GM23338 (cell line): ENCODE measurements around the gene TIMM10. TPM values are rescaled to one million over a fixed set of nuclear protein-coding genes. Genes with fewer than 3 reads are reported as not detected.

Experiments
- ATAC-seq: fragments of 200-7000 bp; cut with Tn5 transposase; 3 replicates; pipeline ENCODE4 v1.9.1; 2020
- DNase-seq: peaks from one replicate; pipeline ENCODE4 v3.0.0-alpha.2; 2015; ENCODE audit warnings: low spot score
- H2AFZ ChIP-seq: fragments of 200-600 bp; sonication (generic); 2 replicates; pipeline ENCODE4 v1.8.0; 2016; ENCODE audit warnings: antibody characterized with exemption, mild to moderate bottlenecking, moderate library complexity
- H3F3A ChIP-seq: fragments of 200-600 bp; sonication (generic); replicated peaks from 2 replicates; pipeline ENCODE4 v1.8.0; 2017; ENCODE audit warnings: antibody characterized with exemption, mixed run types, low read depth
- H3K27ac ChIP-seq: fragments of 200-600 bp; sonication (generic); 2 replicates; pipeline ENCODE4 v1.6.1; 2016; ENCODE audit warnings: low read depth
- H3K27me3 ChIP-seq: fragments of 200-600 bp; sonication (generic); 2 replicates; pipeline ENCODE4 v1.8.0; 2016; ENCODE audit warnings: mild to moderate bottlenecking, mixed run types, moderate library complexity; ENCODE audit not compliant: insufficient read depth
- H3K36me3 ChIP-seq: fragments of 200-600 bp; sonication (generic); 2 replicates; pipeline ENCODE4 v1.8.0; 2016; ENCODE audit warnings: mild to moderate bottlenecking; ENCODE audit not compliant: insufficient read depth
- H3K4me1 ChIP-seq: fragments of 200-600 bp; sonication (generic); 2 replicates; pipeline ENCODE4 v1.8.0; 2016; ENCODE audit warnings: mild to moderate bottlenecking, moderate library complexity; ENCODE audit not compliant: insufficient read depth
- H3K4me2 ChIP-seq: fragments of 200-600 bp; sonication (generic); 2 replicates; pipeline ENCODE4 v1.7.1; 2017; ENCODE audit warnings: mixed run types
- H3K4me3 ChIP-seq: fragments of 200-600 bp; sonication (generic); 2 replicates; pipeline ENCODE4 v1.6.1; 2016; ENCODE audit warnings: mixed run types
- H3K79me2 ChIP-seq: fragments of 200-600 bp; sonication (generic); replicated peaks from 2 replicates; pipeline ENCODE4 v1.8.0; 2017; ENCODE audit warnings: mild to moderate bottlenecking; ENCODE audit not compliant: insufficient read depth
- H3K9me2 ChIP-seq: fragments of 200-600 bp; sonication (generic); 2 replicates; pipeline ENCODE4 v1.8.0; 2017; ENCODE audit not compliant: insufficient read depth
- H4K20me1 ChIP-seq: fragments of 200-600 bp; sonication (generic); replicated peaks from 2 replicates; pipeline ENCODE4 v1.8.0; 2017; ENCODE audit warnings: mild to moderate bottlenecking; ENCODE audit not compliant: insufficient read depth
- H3K27ac Mint-ChIP-seq: 2 replicates; pipeline ENCODE4 v1.8.0; 2020; ENCODE audit warnings: inconsistent platforms, mild to moderate bottlenecking, moderate library complexity, mixed read lengths
- H3K27me3 Mint-ChIP-seq: 3 replicates; pipeline ENCODE4 v1.8.0; 2022; ENCODE audit warnings: low read depth, mild to moderate bottlenecking, moderate library complexity, mixed read lengths, inconsistent platforms; ENCODE audit not compliant: insufficient read depth, poor library complexity
- H3K36me3 Mint-ChIP-seq: 3 replicates; pipeline ENCODE4 v1.8.0; 2021; ENCODE audit warnings: low read depth, mild to moderate bottlenecking, inconsistent platforms, moderate library complexity, mixed read lengths
- H3K4me1 Mint-ChIP-seq: 3 replicates; pipeline ENCODE4 v1.8.0; 2020; ENCODE audit warnings: mild to moderate bottlenecking, inconsistent platforms, mixed read lengths
- H3K4me3 Mint-ChIP-seq: 3 replicates; pipeline ENCODE4 v1.8.0; 2021; ENCODE audit warnings: moderate library complexity, mild to moderate bottlenecking, inconsistent platforms, mixed read lengths
- H3K9me3 Mint-ChIP-seq: 3 replicates; pipeline ENCODE4 v1.8.0; 2020; ENCODE audit warnings: moderate library complexity, mild to moderate bottlenecking, inconsistent platforms, mixed read lengths
- CREB1 ChIP-seq: fragments of 250-450 bp; sonication (Bioruptor Pico); IDR thresholded peaks from 2 replicates; pipeline ENCODE4 v1.5.0; 2020; ENCODE audit warnings: low read depth, mild to moderate bottlenecking, moderate library complexity
- EZH2 ChIP-seq: fragments of 200-600 bp; sonication (generic); IDR thresholded peaks from one replicate; pipeline ENCODE4 v1.8.0; 2017; ENCODE audit warnings: antibody characterized with exemption, mild to moderate bottlenecking, low read depth; ENCODE audit not compliant: unreplicated experiment
- EZH2phosphoT487 ChIP-seq: fragments of 200-600 bp; sonication (generic); IDR thresholded peaks from one replicate; pipeline ENCODE4 v1.8.1; 2018; ENCODE audit warnings: antibody characterized with exemption; ENCODE audit not compliant: unreplicated experiment
- JUNB ChIP-seq: IDR thresholded peaks from one replicate; pipeline ENCODE4 v1.6.1; 2016; ENCODE audit warnings: antibody characterized with exemption; ENCODE audit not compliant: unreplicated experiment
- NANOG ChIP-seq: IDR thresholded peaks from 2 replicates; pipeline ENCODE4 v1.6.1; 2016; ENCODE audit warnings: antibody characterized with exemption, borderline replicate concordance
- POLR2AphosphoS5 ChIP-seq: IDR thresholded peaks from 2 replicates; pipeline ENCODE4 v1.6.1; 2016; ENCODE audit warnings: antibody characterized with exemption, low read depth
- STAT1 ChIP-seq: IDR thresholded peaks from one replicate; pipeline ENCODE4 v1.6.1; 2016; ENCODE audit warnings: antibody characterized with exemption; ENCODE audit not compliant: unreplicated experiment
- ZNF114 ChIP-seq: fragments of 250-450 bp; sonication (Bioruptor Pico); IDR thresholded peaks from 2 replicates; pipeline ENCODE4 v1.5.0; 2020; ENCODE audit warnings: mild to moderate bottlenecking, moderate library complexity
- ZNF331 ChIP-seq: fragments of 250-450 bp; sonication (Bioruptor Pico); IDR thresholded peaks from 2 replicates; pipeline ENCODE4 v1.5.0; 2020; ENCODE audit warnings: low read depth, mild to moderate bottlenecking, moderate library complexity
- ZNF462 ChIP-seq: fragments of 250-450 bp; sonication (Bioruptor Pico); IDR thresholded peaks from 2 replicates; pipeline ENCODE4 v1.5.0; 2020; ENCODE audit warnings: mild to moderate bottlenecking, moderate library complexity
- polyA plus RNA-seq: library from polyadenylated mRNA; unstranded; fragments of >200 nt; fragmentation: Nextera tagmentation; extraction: Ambion mirVana; gene quantifications from 2 replicates; pipeline ENCODE4 v1.2.1, GENCODE V29; 2016
- total RNA-seq: library from RNA; depleted of rRNA; stranded (reverse); fragments of >200 nt; shearing (Covaris generic); gene quantifications from 2 replicates; pipeline ENCODE4 v1.2.3, GENCODE V29; 2014
- TF ChIP-seq, protein P1 (sequence below): IDR thresholded peaks from 2 replicates; pipeline ENCODE4 v1.6.1; 2016; ENCODE audit warnings: antibody characterized with exemption
- TF ChIP-seq, protein P2 (sequence below), 2 experiments: fragments of 200-600 bp in 1 of 2; sonication (generic) in 1 of 2; conservative IDR thresholded peaks; 2 replicates each; pipeline versions ENCODE4 v1.5.1 to v1.6.1; 2016 to 2017; ENCODE audit warnings: antibody characterized with exemption in 2 of 2, low read depth in 2 of 2, mild to moderate bottlenecking in 2 of 2, moderate library complexity in 1 of 2

The TIMM10 gene
- total and polyA plus RNA-seq, 2 experiments from 2014 or later, result 59.1 to 194 TPM

DNA sequence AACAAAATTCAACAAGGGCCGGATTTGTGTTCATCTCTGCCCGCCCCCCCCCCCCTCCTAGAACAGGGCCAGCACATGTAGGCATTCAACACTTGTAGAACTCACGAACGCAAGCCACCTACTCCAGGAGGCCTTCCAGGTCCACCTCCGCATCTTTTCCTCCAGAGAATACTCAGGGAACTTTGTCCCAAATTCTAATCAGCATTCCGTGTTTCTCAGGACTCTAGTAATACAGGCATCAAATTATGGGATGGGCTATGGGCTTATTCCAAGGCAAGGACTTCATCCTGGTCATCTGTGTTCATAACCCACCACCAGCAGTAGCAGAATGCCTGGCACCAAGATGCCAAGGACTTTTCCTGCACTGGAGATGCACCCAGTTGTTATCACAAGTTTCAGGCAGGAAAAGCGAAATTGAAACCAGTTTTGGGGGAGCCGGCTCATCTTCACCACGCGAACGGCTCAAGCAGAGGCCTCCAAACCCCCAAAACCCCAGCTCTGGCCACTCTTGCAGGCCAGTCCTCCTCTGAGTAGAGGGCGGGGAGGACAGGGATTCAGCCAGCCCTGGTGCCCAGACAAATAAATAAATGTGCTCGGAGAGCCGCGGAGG is 36.5 kb upstream of the TIMM10 start (continued):
- TF ChIP-seq ZNF462 (CRISPR knock-in tag) (no peak), EZH2phosphoT487 (no peak), ZNF331 (CRISPR knock-in tag) (no peak), NANOG (no peak), POLR2AphosphoS5 (no peak)

DNA sequence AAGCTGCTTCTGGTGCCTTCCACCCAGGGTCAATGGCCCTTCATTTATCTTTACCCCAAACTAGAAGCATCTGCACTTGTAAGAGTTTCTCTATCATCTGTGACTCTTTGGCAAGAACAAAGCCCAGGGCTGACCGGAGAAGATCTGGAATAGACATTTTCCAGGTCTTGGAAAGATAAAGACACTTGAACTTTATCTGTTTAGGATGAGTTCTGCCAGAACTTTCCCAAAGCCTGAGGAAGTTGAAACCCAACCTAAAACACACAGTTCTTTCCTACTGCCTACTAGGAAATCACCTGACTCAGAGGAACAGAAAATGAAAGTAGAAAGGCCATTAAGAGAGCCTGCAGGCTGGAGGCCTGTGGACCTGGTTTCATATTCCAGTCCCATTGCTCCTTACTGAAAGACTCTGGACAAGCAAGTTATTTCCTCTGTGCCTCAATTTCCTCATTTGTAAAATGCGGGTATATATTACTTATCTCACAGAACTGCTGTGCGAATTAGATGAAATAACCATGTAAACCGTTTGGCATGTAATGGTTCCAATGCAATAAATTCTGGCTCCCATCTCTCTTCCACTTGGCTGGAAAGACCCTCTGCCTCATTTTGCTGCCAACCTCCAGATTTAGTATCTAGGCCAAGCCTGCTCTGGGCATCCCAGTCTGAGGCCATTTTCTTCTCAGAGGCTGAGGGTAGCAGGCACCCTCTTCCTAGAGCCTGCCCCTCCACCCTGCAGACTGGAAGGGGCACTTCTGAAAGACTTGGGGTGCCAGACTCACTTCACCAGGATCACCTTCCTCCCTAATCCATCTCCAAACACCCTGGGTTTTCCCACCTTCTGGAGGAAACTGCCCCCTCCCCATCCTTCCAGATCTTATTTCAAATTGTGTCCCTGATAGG is 35.7 kb upstream of the TIMM10 start:
- Histone ChIP-seq H3K4me2 (peak overlapping the region; percentile 97), H4K20me1 (no peaks in the 10 kb centered on the region), H3K27me3 (no peaks in the 10 kb centered on the region), H3K4me3 (peak overlapping the region; percentile 96), H3K27ac (no peak overlapping the region), H3K36me3 (no peaks in the 10 kb centered on the region), H3K79me2 (peaks cover 26% of the 10 kb centered on the region), H3F3A (peaks cover 16% of the 10 kb centered on the region), H3K4me1 (peaks cover 23% of the 10 kb centered on the region), H3K9me2 (no peaks in the 10 kb centered on the region), H2AFZ (no peak overlapping the region)
- Mint-ChIP-seq H3K27me3 (peaks cover 10% of the 10 kb centered on the region), H3K36me3 (no peaks in the 10 kb centered on the region; the same call in 2 of the 3 replicates), H3K9me3 (no peaks in the 10 kb centered on the region), H3K4me3 (peak overlapping the region; percentile 86), H3K4me1 (peaks cover 38% of the 10 kb centered on the region), H3K27ac (no peak overlapping the region)
- no peak for DNase-seq
- no peak for ATAC-seq
- TF ChIP-seq STAT1, result no peak
- TF ChIP-seq, protein P1, sequence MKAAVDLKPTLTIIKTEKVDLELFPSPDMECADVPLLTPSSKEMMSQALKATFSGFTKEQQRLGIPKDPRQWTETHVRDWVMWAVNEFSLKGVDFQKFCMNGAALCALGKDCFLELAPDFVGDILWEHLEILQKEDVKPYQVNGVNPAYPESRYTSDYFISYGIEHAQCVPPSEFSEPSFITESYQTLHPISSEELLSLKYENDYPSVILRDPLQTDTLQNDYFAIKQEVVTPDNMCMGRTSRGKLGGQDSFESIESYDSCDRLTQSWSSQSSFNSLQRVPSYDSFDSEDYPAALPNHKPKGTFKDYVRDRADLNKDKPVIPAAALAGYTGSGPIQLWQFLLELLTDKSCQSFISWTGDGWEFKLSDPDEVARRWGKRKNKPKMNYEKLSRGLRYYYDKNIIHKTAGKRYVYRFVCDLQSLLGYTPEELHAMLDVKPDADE, result no peak
- no peak for TF ChIP-seq EZH2
- no peak for TF ChIP-seq POLR2AphosphoS5
- no peak for TF ChIP-seq JUNB
- no peak for TF ChIP-seq CREB1 (CRISPR knock-in tag)
- no peak for TF ChIP-seq EZH2phosphoT487
- no peak for TF ChIP-seq ZNF114 (CRISPR knock-in tag)
- TF ChIP-seq, protein P2, sequence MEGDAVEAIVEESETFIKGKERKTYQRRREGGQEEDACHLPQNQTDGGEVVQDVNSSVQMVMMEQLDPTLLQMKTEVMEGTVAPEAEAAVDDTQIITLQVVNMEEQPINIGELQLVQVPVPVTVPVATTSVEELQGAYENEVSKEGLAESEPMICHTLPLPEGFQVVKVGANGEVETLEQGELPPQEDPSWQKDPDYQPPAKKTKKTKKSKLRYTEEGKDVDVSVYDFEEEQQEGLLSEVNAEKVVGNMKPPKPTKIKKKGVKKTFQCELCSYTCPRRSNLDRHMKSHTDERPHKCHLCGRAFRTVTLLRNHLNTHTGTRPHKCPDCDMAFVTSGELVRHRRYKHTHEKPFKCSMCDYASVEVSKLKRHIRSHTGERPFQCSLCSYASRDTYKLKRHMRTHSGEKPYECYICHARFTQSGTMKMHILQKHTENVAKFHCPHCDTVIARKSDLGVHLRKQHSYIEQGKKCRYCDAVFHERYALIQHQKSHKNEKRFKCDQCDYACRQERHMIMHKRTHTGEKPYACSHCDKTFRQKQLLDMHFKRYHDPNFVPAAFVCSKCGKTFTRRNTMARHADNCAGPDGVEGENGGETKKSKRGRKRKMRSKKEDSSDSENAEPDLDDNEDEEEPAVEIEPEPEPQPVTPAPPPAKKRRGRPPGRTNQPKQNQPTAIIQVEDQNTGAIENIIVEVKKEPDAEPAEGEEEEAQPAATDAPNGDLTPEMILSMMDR (conservative IDR thresholded peaks at IDR 0.05; ENCODE audit: low read depth in 2 of 2), result no peak
- no peak for TF ChIP-seq NANOG
